Heart left ventricle (tissue), 13 donors: ENCODE results near the gene ANAPC15.

Experiments
- CTCF ChIP-seq, 12 donors: fragments of 200-600 bp; sonication (generic) in 4 of 12; IDR thresholded peaks; one replicate each; pipeline versions ENCODE4 v1.5.0 to v1.8.0; 2018 to 2022; ENCODE audit warnings: antibody characterized with exemption in 12 of 12, mild to moderate bottlenecking in 5 of 12
- POLR2A ChIP-seq, 2 donors: fragments of 450-650 bp; IDR thresholded peaks; one replicate each; pipeline ENCODE4 v1.6.1; 2017; ENCODE audit warnings: antibody characterized with exemption in 2 of 2, mild to moderate bottlenecking in 2 of 2, moderate library complexity in 2 of 2
- donor health status: ischemic (EF 13 %, LVEDD 7.1; RV severe dilation, severe dysfunction).
- donor health status: DM: no; HTN: yes; CAD: no.
- donor health status: DM: no; HTN: no; CAD: no.
- donor health status: ischemic (EF 25% LVEDD 6.9; RV normal size, moderate dysfunction).
- donor health status: ischemic (EF 25% LVEDD 5.7; RV mildly dilated, moderate dysfunction).
- donor health status: ischemic (EF 35%, LVEDD 5.7; RV mildly dilated, moderate dysfunction).
- donor health status: nonischemic (EF 11% LVEDD 7.7; RV severe dilation, severe dysfunction).
- donor health status: DM: yes; HTN: yes; CAD: no.
- donor health status: PGD.
- donor health status: ischemic (EF 29% LVEDD 5.4; RV normal size, mild dysfunction).
- donor health status: nonischemic (EF 23%, LVEDD 6.1; RV moderate dilation, normal function).

GRCh38 chr11:72080326-72081183 is 31.9 kb downstream of the ANAPC15 start, which contains the start of the genes LRRC51 and NUMA1:
- TF ChIP-seq POLR2A (IDR thresholded peaks at IDR 0.05) (peak in 1 of 2 donors; percentile 65), CTCF (IDR thresholded peaks at IDR 0.05) (no peak)
